Stomach (tissue), 9 donors: ENCODE data around the gene CYP21A2. TPM values are rescaled to one million over a fixed set of nuclear protein-coding genes. Genes with fewer than 3 reads are reported as not detected.

ENCODE experiments used
- DNase-seq, 2 donors: peaks; one replicate each; pipeline versions ENCODE4 v3.0.0 to v3.0.0-alpha.2; 2013 to 2019
- H3K27ac ChIP-seq, 5 donors: fragments of 200-600 bp in 4 of 5; sonication (generic) in 4 of 5; one replicate each; pipeline ENCODE4 v1.5.1; 2013 to 2019; ENCODE audit warnings: mild to moderate bottlenecking in 1 of 5, moderate library complexity in 1 of 5
- H3K27me3 ChIP-seq, 3 donors: fragments of 200-600 bp; sonication (generic); one replicate each; pipeline ENCODE4 v1.5.1; 2017 to 2019; ENCODE audit warnings: mixed run types in 1 of 3
- H3K36me3 ChIP-seq, 4 donors: fragments of 200-600 bp; sonication (generic); 1 replicate in 3 of 4; 2 replicates in 1 of 4; pipeline ENCODE4 v1.5.1; 2016 to 2019
- H3K4me1 ChIP-seq, 4 donors: fragments of 200-600 bp; sonication (generic); one replicate each; pipeline ENCODE4 v1.5.1; 2016 to 2019
- H3K4me3 ChIP-seq, 4 donors: fragments of 200-600 bp; sonication (generic) in 3 of 4; one replicate each; pipeline ENCODE4 v1.5.1; 2016 to 2019; ENCODE audit warnings: mild to moderate bottlenecking in 1 of 4
- H3K9me3 ChIP-seq, 4 donors: fragments of 200-600 bp; sonication (generic); one replicate each; pipeline ENCODE4 v1.5.1; 2016 to 2019
- CTCF ChIP-seq, 7 experiments: fragments of 450-650 bp in 4 of 7; fragments of 200-600 bp in 3 of 7; sonication (generic) in 3 of 7; IDR thresholded peaks; one replicate each; pipeline ENCODE4 v1.5.1; 2016 to 2019; ENCODE audit warnings: antibody characterized with exemption in 7 of 7, control low read depth in 2 of 7, mild to moderate bottlenecking in 1 of 7
- EP300 ChIP-seq: sonication (generic); formaldehyde crosslinking; IDR thresholded peaks from one replicate; pipeline ENCODE4 v1.6.1; 2017; ENCODE audit warnings: antibody characterized with exemption
- POLR2A ChIP-seq, 4 donors: fragments of 450-650 bp; IDR thresholded peaks; one replicate each; pipeline ENCODE4 v1.6.1; 2016; ENCODE audit warnings: antibody characterized with exemption in 4 of 4, control low read depth in 2 of 4, mild to moderate bottlenecking in 1 of 4, moderate library complexity in 1 of 4
- POLR2AphosphoS5 ChIP-seq, 3 donors: sonication (generic); formaldehyde crosslinking; IDR thresholded peaks; one replicate each; pipeline ENCODE4 v1.6.1; 2016; ENCODE audit warnings: antibody characterized with exemption in 3 of 3
- WGBS, 5 donors: extraction: QIAGEN DNeasy Blood & Tissue Kit in 3 of 5; methylation state at CpG; one replicate each; pipeline versions ENCODE4 v1.1.5 to v1.1.7; 2013 to 2018; 5-methylcytosine and 5-hydroxymethylcytosine counted together
- intact Hi-C: fragments of 100-400 bp; cut with DNase I; formaldehyde crosslinking; loops from one replicate; pipeline ENCODE4 v1.15.1; 2023; ENCODE audit warnings: low total_unique reads
- polyA plus RNA-seq, 3 donors: library from polyadenylated mRNA; stranded (reverse); fragments of 200-250 nt; gene quantifications; one replicate each; pipeline ENCODE4 v1.2.3, GENCODE V29; 2013
- total RNA-seq, 5 donors: library from RNA; depleted of rRNA; stranded (reverse); fragments of >200 nt; gene quantifications; one replicate each; pipeline versions ENCODE4 v1.1.0 to v1.2.3, GENCODE V29; 2014 to 2016
- donor health status: healthy with polysubstance abuse.
- donor health status: Bipolar disorder and iron deficiency.
- donor health status: healthy.

CYP21A2 gene
- total and polyA plus RNA-seq, 8 donors: 1.3 to 23.8 (median 1.4) TPM; not detected in 5

- Histone ChIP-seq H3K4me1 (peaks cover 8 to 30% (median 19%) of the 10 kb centered on the region in 4 donors), H3K9me3 (no peaks in the 10 kb centered on the region), H3K4me3 (no peak overlapping the region), H3K27me3 (no peaks in the 10 kb centered on the region), H3K36me3 (no peaks in the 10 kb centered on the region), H3K27ac (peak overlapping the region in 4 of 5 donors; percentile 67 to 84 (median 79))
- TF ChIP-seq POLR2A (IDR thresholded peaks at IDR 0.05) (no peak), CTCF (IDR thresholded peaks at IDR 0.05) (no peak), POLR2AphosphoS5 (IDR thresholded peaks at IDR 0.05) (no peak), EP300 (no peak)
- 74 to 82% (median 78%) methylated on average over 7 to 22 of the region's 22 CpGs for WGBS, 5 donors
- peak in 1 of 2 donors; percentile 56 for DNase-seq
- intact Hi-C loops: no loop called here
Measured at GRCh38 chr6:32045811-32046449, 7.7 kb downstream of the CYP21A2 start.

GRCh38 chr6:32046450-32047083, 8.4 kb downstream of the CYP21A2 start:
- Histone ChIP-seq H3K4me1 (peaks cover 8 to 30% (median 19%) of the 10 kb centered on the region in 4 donors), H3K36me3 (no peaks in the 10 kb centered on the region), H3K4me3 (no peak overlapping the region), H3K27ac (peak overlapping the region in 4 of 5 donors; percentile 67 to 84 (median 79)), H3K9me3 (no peaks in the 10 kb centered on the region), H3K27me3 (no peaks in the 10 kb centered on the region)
- DNase-seq: peak in 1 of 2 donors; percentile 70
- intact Hi-C loops: no loop called here
- WGBS, 5 donors: 40 to 59% (median 50%) methylated on average over 10 to 14 of the region's 14 CpGs
- TF ChIP-seq POLR2A (IDR thresholded peaks at IDR 0.05) (no peak), CTCF (IDR thresholded peaks at IDR 0.05) (no peak), EP300 (no peak), POLR2AphosphoS5 (IDR thresholded peaks at IDR 0.05) (no peak)

- no peak for TF ChIP-seq CTCF (IDR thresholded peaks at IDR 0.05)
- TF ChIP-seq POLR2A (IDR thresholded peaks at IDR 0.05): no peak
- TF ChIP-seq EP300: no peak
- no peak for TF ChIP-seq POLR2AphosphoS5 (IDR thresholded peaks at IDR 0.05)
- H3K4me1 ChIP-seq: peaks cover 8 to 30% (median 19%) of the 10 kb centered on the region in 4 donors
- H3K4me3 ChIP-seq: no peak overlapping the region
- H3K27me3 ChIP-seq: no peaks in the 10 kb centered on the region
- peak in 1 of 2 donors; percentile 54 for DNase-seq
- H3K9me3 ChIP-seq: no peaks in the 10 kb centered on the region
- peak overlapping the region in 4 of 5 donors; percentile 67 to 84 (median 79) for H3K27ac ChIP-seq
- intact Hi-C loops: no loop called here
- WGBS, 5 donors: 53 to 76% (median 68%) methylated on average over 8 to 11 of the region's 11 CpGs
- no peaks in the 10 kb centered on the region for H3K36me3 ChIP-seq
Measured at GRCh38 chr6:32047084-32047478, 8.9 kb downstream of the CYP21A2 start.

GRCh38 chr6:32047539-32047854, 9.3 kb downstream of the CYP21A2 start:
- 76 to 93% (median 87%) methylated on average over 5 to 6 of the region's 6 CpGs for WGBS, 5 donors
- Histone ChIP-seq H3K36me3 (peaks cover 0 to 2% (median under 1%) of the 10 kb centered on the region in 4 donors), H3K27ac (peak overlapping the region in 4 of 5 donors; percentile 67 to 84 (median 79)), H3K4me3 (no peak overlapping the region), H3K4me1 (peaks cover 8 to 30% (median 19%) of the 10 kb centered on the region in 4 donors), H3K9me3 (no peaks in the 10 kb centered on the region), H3K27me3 (no peaks in the 10 kb centered on the region)
- intact Hi-C loops: no loop called here
- no peak for TF ChIP-seq POLR2A (IDR thresholded peaks at IDR 0.05)
- TF ChIP-seq POLR2AphosphoS5 (IDR thresholded peaks at IDR 0.05): no peak
- no peak for TF ChIP-seq EP300
- no peak for TF ChIP-seq CTCF (IDR thresholded peaks at IDR 0.05)
- DNase-seq: no peak
